KMS-11 (cell line): Measurements from ENCODE around the gene KCNB1.

Experiments
- H2AFZ ChIP-seq: fragments of 200-600 bp; sonication (generic); 2 replicates; pipeline ENCODE4 v1.6.1; 2016; ENCODE audit warnings: antibody characterized with exemption, mixed run types, low read depth
- H3K27ac ChIP-seq: fragments of 200-600 bp; sonication (generic); 2 replicates; pipeline ENCODE4 v1.6.1; 2016; ENCODE audit warnings: mild to moderate bottlenecking, mixed run types
- H3K27me3 ChIP-seq: fragments of 200-600 bp; sonication (generic); 2 replicates; pipeline ENCODE4 v1.6.1; 2017; ENCODE audit warnings: mild to moderate bottlenecking, low read depth, mixed run types, moderate library complexity; ENCODE audit not compliant: insufficient read depth
- H3K36me3 ChIP-seq: fragments of 200-600 bp; sonication (generic); 2 replicates; pipeline ENCODE4 v1.6.1; 2017; ENCODE audit warnings: mild to moderate bottlenecking, mixed run types; ENCODE audit not compliant: insufficient read depth
- H3K4me1 ChIP-seq: fragments of 200-600 bp; sonication (generic); 2 replicates; pipeline ENCODE4 v1.6.1; 2016; ENCODE audit warnings: mild to moderate bottlenecking, low read depth, mixed run types; ENCODE audit not compliant: poor library complexity, severe bottlenecking
- H3K4me2 ChIP-seq: fragments of 200-600 bp; sonication (generic); 2 replicates; pipeline ENCODE4 v1.7.0; 2016; ENCODE audit warnings: mild to moderate bottlenecking, mixed run types
- H3K4me3 ChIP-seq: fragments of 200-600 bp; sonication (generic); IDR thresholded peaks from 2 replicates; pipeline ENCODE4 v1.6.1; 2017; ENCODE audit warnings: low read depth, low read length, mixed read lengths; ENCODE audit not compliant: insufficient read depth
- H3K79me2 ChIP-seq: fragments of 200-600 bp; sonication (generic); 2 replicates; pipeline ENCODE4 v1.6.1; 2016; ENCODE audit warnings: low read depth, mixed run types; ENCODE audit not compliant: insufficient read depth
- H3K9ac ChIP-seq: fragments of 200-600 bp; sonication (generic); 2 replicates; pipeline ENCODE4 v1.6.1; 2016; ENCODE audit warnings: mild to moderate bottlenecking, mixed run types
- H4K20me1 ChIP-seq: fragments of 200-600 bp; sonication (generic); 2 replicates; pipeline ENCODE4 v1.6.1; 2016; ENCODE audit warnings: mild to moderate bottlenecking, mixed run types; ENCODE audit not compliant: insufficient read depth
- TF ChIP-seq, protein P1 (sequence below): fragments of 200-600 bp; sonication (generic); conservative IDR thresholded peaks from 2 replicates; pipeline ENCODE4 v1.6.1; 2017; ENCODE audit warnings: low read depth, mild to moderate bottlenecking, antibody characterized with exemption, low read length, moderate library complexity, mixed read lengths

Gene KCNB1

DNA sequence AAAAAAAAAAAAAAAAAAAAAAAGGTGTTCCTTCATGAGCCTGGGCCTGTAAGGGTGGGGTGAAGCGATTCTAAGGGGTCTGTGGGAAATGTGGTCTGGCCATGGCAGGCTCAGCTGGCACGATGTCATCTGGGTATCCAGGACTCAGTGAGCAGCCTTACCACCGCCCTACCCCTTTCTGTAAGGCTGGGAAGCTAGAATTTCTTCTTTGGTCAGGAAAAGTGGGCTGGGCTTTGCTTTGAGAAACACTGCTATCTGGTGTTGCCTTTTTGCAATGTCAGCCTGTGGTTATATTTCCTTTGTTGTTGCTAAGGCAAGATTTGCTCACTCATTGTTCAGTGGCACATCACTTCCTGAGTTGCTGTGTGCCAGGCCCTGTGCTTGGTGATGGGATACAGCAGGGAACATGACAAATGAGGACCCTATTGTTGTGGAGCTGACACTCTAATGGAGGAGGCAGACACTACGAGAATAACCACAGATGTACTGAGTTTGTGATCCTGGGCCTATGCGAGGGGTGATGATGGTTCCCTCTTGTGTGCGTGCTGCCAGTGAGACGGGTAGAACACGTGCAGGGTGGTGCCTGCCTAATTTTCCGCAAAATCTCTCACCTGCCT is 158.7 kb downstream of the KCNB1 start:
- Histone ChIP-seq H3K9ac (peak overlapping the region; percentile 11; the same call in 1 of the 2 replicates), H3K79me2 (no peaks in the 10 kb centered on the region), H4K20me1 (no peaks in the 10 kb centered on the region), H3K27ac (peak overlapping the region; percentile 56), H2AFZ (peak overlapping the region; percentile 85), H3K36me3 (no peaks in the 10 kb centered on the region), H3K27me3 (no peaks in the 10 kb centered on the region; the same call in 1 of the 2 replicates), H3K4me2 (peak overlapping the region; percentile 45), H3K4me3 (no peak overlapping the region), H3K4me1 (peaks cover 16% of the 10 kb centered on the region)
- TF ChIP-seq, protein P1, sequence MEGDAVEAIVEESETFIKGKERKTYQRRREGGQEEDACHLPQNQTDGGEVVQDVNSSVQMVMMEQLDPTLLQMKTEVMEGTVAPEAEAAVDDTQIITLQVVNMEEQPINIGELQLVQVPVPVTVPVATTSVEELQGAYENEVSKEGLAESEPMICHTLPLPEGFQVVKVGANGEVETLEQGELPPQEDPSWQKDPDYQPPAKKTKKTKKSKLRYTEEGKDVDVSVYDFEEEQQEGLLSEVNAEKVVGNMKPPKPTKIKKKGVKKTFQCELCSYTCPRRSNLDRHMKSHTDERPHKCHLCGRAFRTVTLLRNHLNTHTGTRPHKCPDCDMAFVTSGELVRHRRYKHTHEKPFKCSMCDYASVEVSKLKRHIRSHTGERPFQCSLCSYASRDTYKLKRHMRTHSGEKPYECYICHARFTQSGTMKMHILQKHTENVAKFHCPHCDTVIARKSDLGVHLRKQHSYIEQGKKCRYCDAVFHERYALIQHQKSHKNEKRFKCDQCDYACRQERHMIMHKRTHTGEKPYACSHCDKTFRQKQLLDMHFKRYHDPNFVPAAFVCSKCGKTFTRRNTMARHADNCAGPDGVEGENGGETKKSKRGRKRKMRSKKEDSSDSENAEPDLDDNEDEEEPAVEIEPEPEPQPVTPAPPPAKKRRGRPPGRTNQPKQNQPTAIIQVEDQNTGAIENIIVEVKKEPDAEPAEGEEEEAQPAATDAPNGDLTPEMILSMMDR: 0 out of 2 replicates have a peak, but pooled peaks have one; percentile 15

DNA sequence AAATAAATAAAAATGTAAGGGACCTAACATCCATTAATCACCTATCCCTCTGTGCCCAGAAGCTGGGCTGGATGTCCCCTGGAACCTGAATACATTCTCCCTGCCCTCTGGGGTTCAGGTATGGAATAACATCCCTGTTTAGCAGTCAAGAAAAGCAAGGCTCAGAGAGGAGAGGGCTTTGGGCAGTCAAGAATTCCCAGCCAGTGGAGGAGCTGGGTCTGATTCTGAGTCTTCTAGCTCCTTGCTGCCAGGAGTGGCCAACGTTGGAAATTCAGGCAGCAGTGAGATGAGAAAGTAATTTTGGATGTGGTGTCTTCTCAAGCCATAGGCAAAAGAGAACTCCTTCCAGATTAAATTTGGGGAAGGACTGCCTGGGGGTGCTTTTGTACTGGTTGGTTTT is 162.0 kb downstream of the KCNB1 start:
- Histone ChIP-seq H3K79me2 (no peaks in the 10 kb centered on the region), H3K27me3 (no peaks in the 10 kb centered on the region; the same call in 1 of the 2 replicates)
- TF ChIP-seq, protein P1: 0 out of 2 replicates have a peak, but pooled peaks have one; percentile 21

DNA sequence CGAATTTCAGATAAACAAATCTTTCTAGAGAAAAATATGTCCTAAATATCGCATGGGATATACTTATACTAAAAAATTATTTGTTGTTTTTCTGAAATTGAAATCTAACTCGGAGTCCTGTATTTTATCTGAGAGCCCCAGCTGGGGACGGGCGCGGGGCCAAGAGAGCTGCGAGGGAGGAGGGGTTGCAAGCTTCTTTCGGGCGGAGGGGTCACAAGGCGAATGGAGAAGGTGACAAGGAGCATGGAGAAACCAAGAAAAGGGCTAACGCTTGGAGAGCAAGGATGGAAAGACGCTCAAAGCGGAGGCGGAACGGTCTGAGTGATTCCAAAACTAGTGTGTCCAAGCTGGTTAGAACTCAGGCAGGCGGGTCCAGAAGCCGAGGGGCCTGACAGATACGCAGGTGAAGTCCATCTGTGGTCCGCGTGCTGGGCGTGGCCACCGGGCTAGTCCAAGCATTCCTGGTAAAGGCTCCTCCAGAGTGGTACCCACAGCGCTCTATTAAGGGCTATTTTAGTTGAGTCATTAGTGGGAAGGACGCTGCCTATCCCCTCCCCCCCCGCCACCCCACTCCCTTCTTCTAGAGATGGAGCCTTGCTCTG is 163.2 kb downstream of the KCNB1 start:
- Histone ChIP-seq H3K79me2 (no peaks in the 10 kb centered on the region), H3K4me2 (no peak overlapping the region), H3K27ac (no peak overlapping the region), H4K20me1 (no peaks in the 10 kb centered on the region), H3K4me3 (no peak overlapping the region), H3K4me1 (peaks cover 15% of the 10 kb centered on the region), H3K36me3 (no peaks in the 10 kb centered on the region), H3K27me3 (no peaks in the 10 kb centered on the region; the same call in 1 of the 2 replicates), H3K9ac (no peak overlapping the region), H2AFZ (no peak overlapping the region)
- TF ChIP-seq, protein P1: no peak

More for the DNA sequence above, 162.0 kb downstream of the KCNB1 start:
- Histone ChIP-seq H3K4me3 (no peak overlapping the region), H2AFZ (no peak overlapping the region), H3K27ac (no peak overlapping the region), H3K36me3 (no peaks in the 10 kb centered on the region), H3K4me1 (peaks cover 16% of the 10 kb centered on the region), H3K9ac (no peak overlapping the region), H4K20me1 (no peaks in the 10 kb centered on the region), H3K4me2 (no peak overlapping the region)

GRCh38 chr20:49318430-49319207 is 163.8 kb downstream of the KCNB1 start:
- Histone ChIP-seq H3K27ac (no peak overlapping the region), H3K79me2 (no peaks in the 10 kb centered on the region), H3K36me3 (no peaks in the 10 kb centered on the region), H4K20me1 (no peaks in the 10 kb centered on the region), H3K4me2 (no peak overlapping the region), H2AFZ (no peak overlapping the region), H3K4me3 (no peak overlapping the region), H3K27me3 (no peaks in the 10 kb centered on the region; the same call in 1 of the 2 replicates), H3K4me1 (peaks cover 8% of the 10 kb centered on the region), H3K9ac (no peak overlapping the region)
- TF ChIP-seq, protein P1: no peak
